HuH-7 (cell line): ENCODE results near the gene YIPF7.

ENCODE experiments used
- DNase-seq: peaks from one replicate; pipeline ENCODE4 v3.0.0; 2011; ENCODE audit warnings: low spot score

Gene YIPF7

GRCh38 chr4:44623676-44624075 is 27.7 kb downstream of the YIPF7 start:
- no peak for DNase-seq

- DNase-seq = no peak
Measured at GRCh38 chr4:44616621-44617020, 34.8 kb downstream of the YIPF7 start.

GRCh38 chr4:44583393-44583792 is 68.0 kb downstream of the YIPF7 start:
- DNase-seq = no peak

- no peak for DNase-seq
Measured at GRCh38 chr4:44580231-44580630, 71.2 kb downstream of the YIPF7 start.

GRCh38 chr4:44578954-44579353 is 72.5 kb downstream of the YIPF7 start:
- no peak for DNase-seq
